ENCODE data around the gene TRPM2. TPM values are rescaled to one million over a fixed set of nuclear protein-coding genes. Genes with fewer than 3 reads are reported as not detected.
"Not testable (repeated sequence)": the region's sequence is repeated elsewhere in the genome, so short reads cannot be mapped to it uniquely, and the experiment has no call there.

Gene TRPM2
- total and polyA plus RNA-seq, 2 experiments from 2014 or later, result not detected

GRCh38 chr21:44414291-44415072 lies 61.1 kb downstream of the TRPM2 start:
- TF ChIP-seq CTCF (IDR thresholded peaks at IDR 0.05; ENCODE audit: low read depth, low read length), result no peak
- Histone ChIP-seq H3K36me3 (no peaks in the 10 kb centered on the region), H3K27me3 (no peaks in the 10 kb centered on the region), H3K4me3 (no peak overlapping the region), H3K27ac (no peak overlapping the region), H3K9me3 (ENCODE audit: low read depth) (no peaks in the 10 kb centered on the region), H3K4me1 (ENCODE audit: low read depth) (no peaks in the 10 kb centered on the region)
- no peak for DNase-seq (ENCODE audit: low read depth in 1 of 2, low spot score in 1 of 2)

GRCh38 chr21:44415073-44416025 lies 61.9 kb downstream of the TRPM2 start:
- no peaks in the 10 kb centered on the region for H3K4me1 ChIP-seq (ENCODE audit: low read depth)
- DNase-seq (ENCODE audit: low read depth in 1 of 2, low spot score in 1 of 2), result no peak
- H3K27me3 ChIP-seq, result no peaks in the 10 kb centered on the region
- no peak overlapping the region for H3K4me3 ChIP-seq
- no peaks in the 10 kb centered on the region for H3K36me3 ChIP-seq
- no peaks in the 10 kb centered on the region for H3K9me3 ChIP-seq (ENCODE audit: low read depth)
- no peak overlapping the region for H3K27ac ChIP-seq
- no peak for TF ChIP-seq CTCF (IDR thresholded peaks at IDR 0.05; ENCODE audit: low read depth, low read length)

GRCh38 chr21:44416193-44416592 lies 62.8 kb downstream of the TRPM2 start:
- Histone ChIP-seq H3K27me3 (no peaks in the 10 kb centered on the region), H3K4me1 (ENCODE audit: low read depth) (no peaks in the 10 kb centered on the region), H3K36me3 (no peaks in the 10 kb centered on the region), H3K9me3 (ENCODE audit: low read depth) (no peaks in the 10 kb centered on the region), H3K27ac (no peak overlapping the region), H3K4me3 (no peak overlapping the region)
- DNase-seq (ENCODE audit: low read depth in 1 of 2, low spot score in 1 of 2), result no peak
- TF ChIP-seq CTCF (IDR thresholded peaks at IDR 0.05; ENCODE audit: low read depth, low read length), result no peak

GRCh38 chr21:44417621-44418107 lies 64.2 kb downstream of the TRPM2 start:
- not testable (repeated sequence) for DNase-seq (ENCODE audit: low read depth in 1 of 2, low spot score in 1 of 2); H3K4me1 ChIP-seq (ENCODE audit: low read depth); H3K27ac ChIP-seq; H3K9me3 ChIP-seq (ENCODE audit: low read depth); H3K27me3 ChIP-seq; H3K4me3 ChIP-seq; H3K36me3 ChIP-seq

- Histone ChIP-seq H3K4me1 (ENCODE audit: low read depth) (no peaks in the 10 kb centered on the region), H3K27ac (no peak overlapping the region), H3K27me3 (no peaks in the 10 kb centered on the region), H3K36me3 (no peaks in the 10 kb centered on the region), H3K4me3 (no peak overlapping the region), H3K9me3 (ENCODE audit: low read depth) (no peaks in the 10 kb centered on the region)
- no peak for DNase-seq (ENCODE audit: low read depth in 1 of 2, low spot score in 1 of 2)
- TF ChIP-seq CTCF (IDR thresholded peaks at IDR 0.05; ENCODE audit: low read depth, low read length), result no peak
Observed at GRCh38 chr21:44418108-44418875, 64.9 kb downstream of the TRPM2 start.
